K562 (cell line): Measurements from ENCODE around the gene SARS2. TPM values are rescaled to one million over a fixed set of nuclear protein-coding genes. Genes with fewer than 3 reads are reported as not detected.

ENCODE experiments used
- EGR1 ChIP-seq: fragments of 450-650 bp; conservative IDR thresholded peaks from 2 replicates; pipeline ENCODE4 v1.6.1; 2017; ENCODE audit warnings: mild to moderate bottlenecking
- EP300 ChIP-seq: IDR thresholded peaks from 2 replicates; pipeline ENCODE4 v1.6.1; 2012; ENCODE audit warnings: low read length, improper control_type of control experiment
- FOXA1 ChIP-seq: fragments of 450-650 bp; IDR thresholded peaks from 2 replicates; pipeline ENCODE4 v1.6.1; 2016; ENCODE audit warnings: mild to moderate bottlenecking, borderline replicate concordance
- GABPB1 ChIP-seq: sonication (generic); formaldehyde crosslinking; IDR thresholded peaks from 2 replicates; pipeline ENCODE4 v1.8.0; 2022; ENCODE audit warnings: mild to moderate bottlenecking, missing genetic modification reagents
- GATAD2A ChIP-seq: fragments of 450-650 bp; IDR thresholded peaks from 2 replicates; pipeline ENCODE4 v1.6.1; 2017
- HEY1 ChIP-seq: fragments of 250-450 bp; sonication (Bioruptor Pico); IDR thresholded peaks from 2 replicates; pipeline ENCODE4 v1.5.0; 2020; ENCODE audit warnings: mild to moderate bottlenecking, moderate library complexity, borderline replicate concordance
- KDM5B ChIP-seq: fragments of 200-600 bp; sonication (generic); IDR thresholded peaks from 2 replicates; pipeline ENCODE4 v1.6.1; 2012; ENCODE audit warnings: low read depth, mild to moderate bottlenecking, moderate library complexity, low read length, control low read depth, inconsistent platforms; ENCODE audit not compliant: insufficient replicate concordance
- MED1 ChIP-seq: sonication (generic); formaldehyde crosslinking; IDR thresholded peaks from 2 replicates; pipeline ENCODE4 v1.8.1; 2023; ENCODE audit warnings: missing genetic modification reagents, borderline replicate concordance
- PCBP2 ChIP-seq: fragments of 200-400 bp; formaldehyde crosslinking; IDR thresholded peaks from 2 replicates; pipeline ENCODE4 v1.6.1; 2018; ENCODE audit warnings: low read length, low read depth, mild to moderate bottlenecking, moderate library complexity; ENCODE audit not compliant: poor library complexity, severe bottlenecking
- PHF8 ChIP-seq: fragments of 200-600 bp; sonication (generic); IDR thresholded peaks from 2 replicates; pipeline ENCODE4 v1.6.1; 2012; ENCODE audit warnings: mixed run types, mild to moderate bottlenecking, inconsistent platforms, low read length, moderate library complexity, borderline replicate concordance
- POLR2B ChIP-seq: fragments of 450-650 bp; IDR thresholded peaks from 2 replicates; pipeline ENCODE4 v1.6.1; 2018; ENCODE audit warnings: low read depth; ENCODE audit not compliant: partially characterized antibody
- SUPT5H ChIP-seq: fragments of 450-650 bp; IDR thresholded peaks from 2 replicates; pipeline ENCODE4 v1.6.1; 2016
- TEAD4 ChIP-seq, 2 experiments: sonication (generic) in 1 of 2; formaldehyde crosslinking in 1 of 2; IDR thresholded peaks; 2 replicates each; pipeline versions ENCODE4 v1.6.1 to v1.8.0; 2012 to 2022; ENCODE audit warnings: borderline replicate concordance in 1 of 2, inconsistent platforms in 1 of 2, low read length in 1 of 2, mild to moderate bottlenecking in 1 of 2, missing genetic modification reagents in 1 of 2
- ZBTB7A ChIP-seq: IDR thresholded peaks from 2 replicates; pipeline ENCODE4 v1.6.1; 2011; ENCODE audit warnings: low read depth, mild to moderate bottlenecking, low read length, moderate library complexity, borderline replicate concordance; ENCODE audit not compliant: control insufficient read depth
- ZNF143 ChIP-seq: sonication (generic); formaldehyde crosslinking; IDR thresholded peaks from 2 replicates; pipeline ENCODE4 v1.9.0; 2022; ENCODE audit warnings: mild to moderate bottlenecking, missing genetic modification reagents
- polyA plus RNA-seq, 8 experiments: library from polyadenylated mRNA; depleted of rRNA in 4 of 8; stranded (reverse) in 5 of 8; unstranded in 3 of 8; fragments of >200 nt; fragmentation: Nextera tagmentation in 2 of 8; fragmentation: Illumina TruSeq in 1 of 8; extraction: Ambion mirVana in 2 of 8; extraction: Trizol in 1 of 8; gene quantifications; 2 replicates each; pipeline versions ENCODE4 v1.2.1 to v1.2.3, GENCODE V29; 2011 to 2014; ENCODE audit warnings: inconsistent platforms in 1 of 8, missing spikeins in 1 of 8
- total RNA-seq, 7 experiments: library from RNA; depleted of rRNA in 6 of 7; stranded (reverse); fragments of >200 nt in 6 of 7; fragmentation: Illumina TruSeq in 2 of 7; extraction: Trizol in 2 of 7; gene quantifications; 2 replicates each; pipeline versions ENCODE4 v1.2.1 to v1.2.3, GENCODE V29; 2011 to 2021; ENCODE audit warnings: low replicate concordance in 1 of 7
- TF ChIP-seq, protein P1 (sequence below): fragments of 450-650 bp; formaldehyde crosslinking; IDR thresholded peaks from 2 replicates; pipeline ENCODE4 v1.4.0; 2022; ENCODE audit warnings: missing genetic modification characterization
- TF ChIP-seq, protein P2 (sequence below): IDR thresholded peaks from 2 replicates; pipeline ENCODE4 v1.6.1; 2011; ENCODE audit warnings: borderline replicate concordance, low read depth, mild to moderate bottlenecking, moderate library complexity, low read length; ENCODE audit not compliant: insufficient read depth, poor library complexity, severe bottlenecking
- TF ChIP-seq, protein P3 (sequence below): fragments of 200-800 bp; sonication (Bioruptor generic); IDR thresholded peaks from 2 replicates; pipeline ENCODE4 v1.6.1; 2017; ENCODE audit warnings: missing genetic modification characterization, missing compliant biosample characterization
- TF ChIP-seq, protein P4 (sequence below): sonication (generic); formaldehyde crosslinking; IDR thresholded peaks from 2 replicates; pipeline ENCODE4 v1.8.0; 2022; ENCODE audit warnings: mild to moderate bottlenecking, missing genetic modification reagents, borderline replicate concordance
- TF ChIP-seq, protein P5 (sequence below): fragments of 200-800 bp; sonication (Bioruptor generic); IDR thresholded peaks from 2 replicates; pipeline ENCODE4 v1.6.1; 2017; ENCODE audit warnings: missing genetic modification characterization, missing compliant biosample characterization

SARS2 gene
- total and polyA plus RNA-seq, 9 of the 15 experiments (the other 6 are each of a cell fraction or from before 2014, with no cell fraction given) = 3.1 to 59.1 (median 31.7) TPM

DNA sequence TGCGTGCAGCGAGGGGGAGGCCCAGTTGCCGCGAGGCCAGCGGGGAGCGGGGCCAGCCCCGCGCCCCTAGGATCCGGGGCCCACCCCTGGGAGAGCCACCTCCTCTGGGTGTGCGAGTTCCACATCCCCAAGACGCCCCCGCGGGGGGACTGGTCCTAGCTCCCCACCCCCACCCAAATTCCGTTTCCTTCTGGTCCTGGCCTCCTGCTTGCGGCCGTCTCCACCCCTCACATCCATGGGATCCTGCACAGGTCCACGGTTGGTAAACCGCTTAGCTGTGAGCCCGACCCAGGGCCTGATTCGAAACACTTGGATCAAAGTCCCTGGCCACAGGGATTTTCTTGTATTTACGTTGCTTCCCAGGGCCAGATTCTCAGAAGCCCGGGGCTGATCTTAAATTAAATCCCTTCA is 45.3 kb upstream of the SARS2 start (continued):
- TF ChIP-seq, protein P1, sequence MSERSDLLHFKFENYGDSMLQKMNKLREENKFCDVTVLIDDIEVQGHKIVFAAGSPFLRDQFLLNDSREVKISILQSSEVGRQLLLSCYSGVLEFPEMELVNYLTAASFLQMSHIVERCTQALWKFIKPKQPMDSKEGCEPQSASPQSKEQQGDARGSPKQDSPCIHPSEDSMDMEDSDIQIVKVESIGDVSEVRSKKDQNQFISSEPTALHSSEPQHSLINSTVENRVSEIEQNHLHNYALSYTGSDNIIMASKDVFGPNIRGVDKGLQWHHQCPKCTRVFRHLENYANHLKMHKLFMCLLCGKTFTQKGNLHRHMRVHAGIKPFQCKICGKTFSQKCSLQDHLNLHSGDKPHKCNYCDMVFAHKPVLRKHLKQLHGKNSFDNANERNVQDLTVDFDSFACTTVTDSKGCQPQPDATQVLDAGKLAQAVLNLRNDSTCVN (CRISPR knock-in tag) = no peak
- TF ChIP-seq, protein P2, sequence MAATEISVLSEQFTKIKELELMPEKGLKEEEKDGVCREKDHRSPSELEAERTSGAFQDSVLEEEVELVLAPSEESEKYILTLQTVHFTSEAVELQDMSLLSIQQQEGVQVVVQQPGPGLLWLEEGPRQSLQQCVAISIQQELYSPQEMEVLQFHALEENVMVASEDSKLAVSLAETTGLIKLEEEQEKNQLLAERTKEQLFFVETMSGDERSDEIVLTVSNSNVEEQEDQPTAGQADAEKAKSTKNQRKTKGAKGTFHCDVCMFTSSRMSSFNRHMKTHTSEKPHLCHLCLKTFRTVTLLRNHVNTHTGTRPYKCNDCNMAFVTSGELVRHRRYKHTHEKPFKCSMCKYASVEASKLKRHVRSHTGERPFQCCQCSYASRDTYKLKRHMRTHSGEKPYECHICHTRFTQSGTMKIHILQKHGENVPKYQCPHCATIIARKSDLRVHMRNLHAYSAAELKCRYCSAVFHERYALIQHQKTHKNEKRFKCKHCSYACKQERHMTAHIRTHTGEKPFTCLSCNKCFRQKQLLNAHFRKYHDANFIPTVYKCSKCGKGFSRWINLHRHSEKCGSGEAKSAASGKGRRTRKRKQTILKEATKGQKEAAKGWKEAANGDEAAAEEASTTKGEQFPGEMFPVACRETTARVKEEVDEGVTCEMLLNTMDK = no peak
- TF ChIP-seq GATAD2A (no peak), PHF8 (peak; percentile 48; the same call in 1 of the 2 replicates), SUPT5H (0 out of 2 replicates have a peak, but pooled peaks have one; percentile 19), TEAD4 (IDR thresholded peaks at IDR 0.05; ENCODE audit: low read length) (no peak), TEAD4 (CRISPR knock-in tag; IDR thresholded peaks at IDR 0.05; ENCODE audit: borderline replicate concordance) (no peak), ZBTB7A (peak; percentile 5; the same call in 1 of the 2 replicates), EP300 (no peak), GABPB1 (CRISPR knock-in tag) (no peak), PCBP2 (no peak), EGR1 (peak; percentile 70), MED1 (no peak), ZNF143 (no peak), KDM5B (peak; percentile 28), FOXA1 (no peak), POLR2B (no peak), HEY1 (CRISPR knock-in tag) (no peak)
- TF ChIP-seq, protein P3, sequence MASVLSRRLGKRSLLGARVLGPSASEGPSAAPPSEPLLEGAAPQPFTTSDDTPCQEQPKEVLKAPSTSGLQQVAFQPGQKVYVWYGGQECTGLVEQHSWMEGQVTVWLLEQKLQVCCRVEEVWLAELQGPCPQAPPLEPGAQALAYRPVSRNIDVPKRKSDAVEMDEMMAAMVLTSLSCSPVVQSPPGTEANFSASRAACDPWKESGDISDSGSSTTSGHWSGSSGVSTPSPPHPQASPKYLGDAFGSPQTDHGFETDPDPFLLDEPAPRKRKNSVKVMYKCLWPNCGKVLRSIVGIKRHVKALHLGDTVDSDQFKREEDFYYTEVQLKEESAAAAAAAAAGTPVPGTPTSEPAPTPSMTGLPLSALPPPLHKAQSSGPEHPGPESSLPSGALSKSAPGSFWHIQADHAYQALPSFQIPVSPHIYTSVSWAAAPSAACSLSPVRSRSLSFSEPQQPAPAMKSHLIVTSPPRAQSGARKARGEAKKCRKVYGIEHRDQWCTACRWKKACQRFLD (CRISPR knock-in tag) = no peak
- TF ChIP-seq, protein P4, sequence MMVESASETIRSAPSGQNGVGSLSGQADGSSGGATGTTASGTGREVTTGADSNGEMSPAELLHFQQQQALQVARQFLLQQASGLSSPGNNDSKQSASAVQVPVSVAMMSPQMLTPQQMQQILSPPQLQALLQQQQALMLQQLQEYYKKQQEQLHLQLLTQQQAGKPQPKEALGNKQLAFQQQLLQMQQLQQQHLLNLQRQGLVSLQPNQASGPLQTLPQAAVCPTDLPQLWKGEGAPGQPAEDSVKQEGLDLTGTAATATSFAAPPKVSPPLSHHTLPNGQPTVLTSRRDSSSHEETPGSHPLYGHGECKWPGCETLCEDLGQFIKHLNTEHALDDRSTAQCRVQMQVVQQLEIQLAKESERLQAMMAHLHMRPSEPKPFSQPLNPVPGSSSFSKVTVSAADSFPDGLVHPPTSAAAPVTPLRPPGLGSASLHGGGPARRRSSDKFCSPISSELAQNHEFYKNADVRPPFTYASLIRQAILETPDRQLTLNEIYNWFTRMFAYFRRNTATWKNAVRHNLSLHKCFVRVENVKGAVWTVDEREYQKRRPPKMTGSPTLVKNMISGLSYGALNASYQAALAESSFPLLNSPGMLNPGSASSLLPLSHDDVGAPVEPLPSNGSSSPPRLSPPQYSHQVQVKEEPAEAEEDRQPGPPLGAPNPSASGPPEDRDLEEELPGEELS (CRISPR knock-in tag) = no peak
- TF ChIP-seq, protein P5, sequence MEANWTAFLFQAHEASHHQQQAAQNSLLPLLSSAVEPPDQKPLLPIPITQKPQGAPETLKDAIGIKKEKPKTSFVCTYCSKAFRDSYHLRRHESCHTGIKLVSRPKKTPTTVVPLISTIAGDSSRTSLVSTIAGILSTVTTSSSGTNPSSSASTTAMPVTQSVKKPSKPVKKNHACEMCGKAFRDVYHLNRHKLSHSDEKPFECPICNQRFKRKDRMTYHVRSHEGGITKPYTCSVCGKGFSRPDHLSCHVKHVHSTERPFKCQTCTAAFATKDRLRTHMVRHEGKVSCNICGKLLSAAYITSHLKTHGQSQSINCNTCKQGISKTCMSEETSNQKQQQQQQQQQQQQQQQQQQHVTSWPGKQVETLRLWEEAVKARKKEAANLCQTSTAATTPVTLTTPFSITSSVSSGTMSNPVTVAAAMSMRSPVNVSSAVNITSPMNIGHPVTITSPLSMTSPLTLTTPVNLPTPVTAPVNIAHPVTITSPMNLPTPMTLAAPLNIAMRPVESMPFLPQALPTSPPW (CRISPR knock-in tag) = peak; percentile 56
